ENCODE data around the gene TMIE. TPM values are rescaled to one million over a fixed set of nuclear protein-coding genes. Genes with fewer than 3 reads are reported as not detected.

Gene TMIE
- total and polyA plus RNA-seq, 2 of the 8 experiments (the other 6 are each of a cell fraction or from before 2014, with no cell fraction given): 0.45 to 0.67 TPM

- H2BK12ac ChIP-seq (ENCODE audit: low read depth, low read length): no peak overlapping the region
- H3K4me3 ChIP-seq (ENCODE audit: extremely low read depth in 1 of 4, insufficient read depth in 2 of 4, low read depth in 3 of 4, low read length in 4 of 4): no peak overlapping the region
- ChIA-PET POLR2A (ENCODE audit: partially characterized antibody) (interaction anchor here (1.3 kb wide), 1 partner anchor 33 kb away, joined by 3 read pairs; no protein-coding TSS in a partner anchor), CTCF (ENCODE audit: partially characterized antibody) (interaction anchor here (1.2 to 6.5 kb wide), 12 partner anchors 9 to 283 kb away, joined by 3 to 91 read pairs (median 10); partner anchors contain the start of gene PRSS50)
- WGBS, 2 experiments (ENCODE audit: extremely low coverage in 1 of 2, insufficient coverage in 1 of 2, insufficient read length in 1 of 2, insufficient replicate concordance in 2 of 2, low coverage in 1 of 2, low lambda C conversion rate in 2 of 2, missing lambda C conversion rate in 1 of 2): 89% methylated on average over 6 of the region's 7 CpGs; no CpG with 5 or more reads in 1 of the 2 experiments
- no peak overlapping the region for H4K91ac ChIP-seq (replicated peaks; ENCODE audit: insufficient read length, low read length)
- no peak overlapping the region for H2BK120ac ChIP-seq (replicated peaks; ENCODE audit: low read depth, low read length)
- H2AK5ac ChIP-seq (ENCODE audit: low read depth, low read length): no peak overlapping the region
- H2AFZ ChIP-seq (ENCODE audit: low read length): no peak overlapping the region
- no peak overlapping the region for H4K5ac ChIP-seq (ENCODE audit: insufficient read length, low read depth, low read length)
- 0 out of 2 replicates have a peak overlapping the region, but pooled peaks have one; percentile 46 for H2BK5ac ChIP-seq (ENCODE audit: low read depth, low read length)
- no peaks in the 10 kb centered on the region; a peak in 2 of 7 replicates for H3K27me3 ChIP-seq (replicated peaks in 1 of 4; ENCODE audit: control insufficient read depth in 3 of 4, extremely low read depth in 1 of 4, insufficient read depth in 3 of 4, low read length in 3 of 4)
- H3K14ac ChIP-seq (ENCODE audit: insufficient read length): no peak overlapping the region
- no peaks in the 10 kb centered on the region for H3K36me3 ChIP-seq (ENCODE audit: control insufficient read depth in 2 of 4, insufficient read depth in 4 of 4, low read length in 3 of 4)
- FAIRE-seq: no peak
- no peaks in the 10 kb centered on the region for H3K79me1 ChIP-seq (ENCODE audit: low read depth, low read length)
- no peak overlapping the region for H3K9ac ChIP-seq (replicated peaks in 1 of 4; ENCODE audit: extremely low read depth in 1 of 4, low read depth in 3 of 4, low read length in 3 of 4)
- no peak overlapping the region for H2BK15ac ChIP-seq (ENCODE audit: low read length)
- no peaks in the 10 kb centered on the region for H3K79me2 ChIP-seq (ENCODE audit: control insufficient read depth in 1 of 2, insufficient read depth in 2 of 2, low read length in 2 of 2)
- H4K20me1 ChIP-seq (replicated peaks in 1 of 2; ENCODE audit: control insufficient read depth in 1 of 2, insufficient read depth in 2 of 2, low read length in 2 of 2): peaks cover 2 to 4% of the 10 kb centered on the region in 2 experiments
- H3K4me2 ChIP-seq (ENCODE audit: insufficient read depth in 1 of 2, low read depth in 2 of 2, low read length in 2 of 2): no peak overlapping the region
- H3K23me2 ChIP-seq (ENCODE audit: low read depth, low read length): no peaks in the 10 kb centered on the region
- no peak overlapping the region for H4K8ac ChIP-seq (ENCODE audit: extremely low read depth, insufficient read depth, low read length)
- H3K27ac ChIP-seq (ENCODE audit: low read depth, low read length): no peak overlapping the region
- H2BK20ac ChIP-seq (ENCODE audit: low read length): no peak overlapping the region
- H3K9me3 ChIP-seq (ENCODE audit: insufficient read depth in 2 of 2, low read depth in 1 of 2, low read length in 1 of 2): no peaks in the 10 kb centered on the region
- H3K4me1 ChIP-seq (replicated peaks in 1 of 4; ENCODE audit: control insufficient read depth in 3 of 4, insufficient read depth in 4 of 4, low read length in 3 of 4): peaks cover 0 to 6% (median 0%) of the 10 kb centered on the region in 4 experiments; a peak in 1 of 7 replicates
- no peak overlapping the region for H3K18ac ChIP-seq (ENCODE audit: extremely low read depth, low read length)
- no peak overlapping the region for H3K23ac ChIP-seq (ENCODE audit: insufficient read length)
- no peak for DNase-seq (ENCODE audit: low read depth in 1 of 2, low spot score in 2 of 2)
- TF ChIP-seq SP4 (IDR thresholded peaks at IDR 0.05; ENCODE audit: low read length) (no peak), TBP (IDR thresholded peaks at IDR 0.05; ENCODE audit: low read depth, low read length) (no peak), BRCA1 (IDR thresholded peaks at IDR 0.05; ENCODE audit: low read depth, low read length) (no peak), YY1 (IDR thresholded peaks at IDR 0.05; ENCODE audit: low read depth, low read length) (no peak), RBBP5 (IDR thresholded peaks at IDR 0.05; ENCODE audit: borderline replicate concordance, low read depth, low read length) (no peak), POLR2AphosphoS5 (IDR thresholded peaks at IDR 0.05; ENCODE audit: low read depth, low read length) (no peak), SP2 (IDR thresholded peaks at IDR 0.05; ENCODE audit: low read length) (no peak), ASH2L (IDR thresholded peaks at IDR 0.05; ENCODE audit: low read length) (no peak), TCF12 (IDR thresholded peaks at IDR 0.05; ENCODE audit: low read depth, low read length) (no peak), SIRT6 (IDR thresholded peaks at IDR 0.05; ENCODE audit: low read length) (no peak)
- TF ChIP-seq, protein P1, sequence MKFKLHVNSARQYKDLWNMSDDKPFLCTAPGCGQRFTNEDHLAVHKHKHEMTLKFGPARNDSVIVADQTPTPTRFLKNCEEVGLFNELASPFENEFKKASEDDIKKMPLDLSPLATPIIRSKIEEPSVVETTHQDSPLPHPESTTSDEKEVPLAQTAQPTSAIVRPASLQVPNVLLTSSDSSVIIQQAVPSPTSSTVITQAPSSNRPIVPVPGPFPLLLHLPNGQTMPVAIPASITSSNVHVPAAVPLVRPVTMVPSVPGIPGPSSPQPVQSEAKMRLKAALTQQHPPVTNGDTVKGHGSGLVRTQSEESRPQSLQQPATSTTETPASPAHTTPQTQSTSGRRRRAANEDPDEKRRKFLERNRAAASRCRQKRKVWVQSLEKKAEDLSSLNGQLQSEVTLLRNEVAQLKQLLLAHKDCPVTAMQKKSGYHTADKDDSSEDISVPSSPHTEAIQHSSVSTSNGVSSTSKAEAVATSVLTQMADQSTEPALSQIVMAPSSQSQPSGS (IDR thresholded peaks at IDR 0.05; ENCODE audit: low read length): no peak
- TF ChIP-seq, protein P2, sequence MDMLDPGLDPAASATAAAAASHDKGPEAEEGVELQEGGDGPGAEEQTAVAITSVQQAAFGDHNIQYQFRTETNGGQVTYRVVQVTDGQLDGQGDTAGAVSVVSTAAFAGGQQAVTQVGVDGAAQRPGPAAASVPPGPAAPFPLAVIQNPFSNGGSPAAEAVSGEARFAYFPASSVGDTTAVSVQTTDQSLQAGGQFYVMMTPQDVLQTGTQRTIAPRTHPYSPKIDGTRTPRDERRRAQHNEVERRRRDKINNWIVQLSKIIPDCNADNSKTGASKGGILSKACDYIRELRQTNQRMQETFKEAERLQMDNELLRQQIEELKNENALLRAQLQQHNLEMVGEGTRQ (IDR thresholded peaks at IDR 0.05; ENCODE audit: low read length): no peak
- no peak overlapping the region for H3K4ac ChIP-seq (replicated peaks; ENCODE audit: insufficient read length, low read depth, low read length)
- no peak overlapping the region for H3K56ac ChIP-seq (replicated peaks; ENCODE audit: insufficient read length, low read depth, low read length)
Observed at GRCh38 chr3:46709157-46709654, 8.0 kb downstream of the TMIE start.
